Measurements from ENCODE around the gene ZNF562.
A peak's percentile ranks its signal among the peaks of the same experiment; 100 is the strongest.

The ZNF562 gene

GRCh38 chr19:9641810-9642209 lies 33.1 kb downstream of the ZNF562 start:
- DNase-seq = no peak

- no peak for DNase-seq
Observed at GRCh38 chr19:9640956-9641355, 33.9 kb downstream of the ZNF562 start.

GRCh38 chr19:9636018-9636417 lies 38.9 kb downstream of the ZNF562 start:
- DNase-seq = no peak

- DNase-seq = no peak
Observed at GRCh38 chr19:9627856-9628255, 47.0 kb downstream of the ZNF562 start.

GRCh38 chr19:9622531-9622930 lies 52.4 kb downstream of the ZNF562 start:
- no peak for DNase-seq

GRCh38 chr19:9621156-9622037 lies 53.5 kb downstream of the ZNF562 start, which contains the start of gene ZNF561:
Gene ZNF561 (minus strand): TSS chr19:9621232. CDS start chr19:9619456, 1,776 bp downstream.
- DNase-seq = peak; percentile 88

GRCh38 chr19:9620842-9621155 lies 54.1 kb downstream of the ZNF562 start:
- no peak for DNase-seq

GRCh38 chr19:9615844-9616243 lies 59.1 kb downstream of the ZNF562 start:
- DNase-seq = no peak

GRCh38 chr19:9610484-9611113 lies 64.3 kb downstream of the ZNF562 start:
- no peak for DNase-seq

- DNase-seq = no peak
Observed at GRCh38 chr19:9608912-9609311, 66.0 kb downstream of the ZNF562 start.

GRCh38 chr19:9597027-9597426 lies 77.9 kb downstream of the ZNF562 start:
- no peak for DNase-seq

Measured in activated T-cell treated with anti-CD3 and anti-CD28 coated beads, Interleukin-2, amount 50 U/mL, for 1 hour (primary cell).